ENCODE data around the gene PTCH1. TPM values are rescaled to one million over a fixed set of nuclear protein-coding genes. Genes with fewer than 3 reads are reported as not detected.

Gene PTCH1
- total and polyA plus RNA-seq, 2 experiments from 2014 or later: 21.4 to 34.1 TPM

DNA sequence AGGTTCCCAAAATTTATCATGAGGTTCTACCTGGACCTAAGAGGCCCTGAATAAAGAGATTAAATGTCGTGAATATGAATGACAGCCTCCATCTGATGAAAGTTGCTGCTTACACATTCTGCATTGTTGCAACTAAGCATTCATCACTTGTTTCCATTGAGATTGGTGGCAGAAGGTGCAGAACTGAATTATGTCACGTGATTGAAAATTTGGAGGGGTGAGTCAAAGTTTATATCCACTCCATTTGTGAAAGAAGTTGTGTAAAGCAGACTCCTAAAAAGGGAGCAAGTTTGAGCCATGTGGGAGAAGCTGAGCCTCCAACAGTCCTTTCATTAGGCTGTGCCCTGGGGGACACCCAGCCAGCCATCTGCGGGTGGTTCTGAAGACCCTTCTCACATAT, 4.9 kb upstream of the PTCH1 start:
- no peaks in the 10 kb centered on the region; the same call in 1 of the 2 replicates for H3K9me2 ChIP-seq (ENCODE audit: insufficient read depth)
- H3K4me3 Mint-ChIP-seq: no peak overlapping the region
- H3K4me1 Mint-ChIP-seq: peaks cover 5% of the 10 kb centered on the region; the same call in 2 of the 3 replicates

More for the DNA sequence above, 4.9 kb upstream of the PTCH1 start:
- H3K9me3 Mint-ChIP-seq: peaks cover 21% of the 10 kb centered on the region; the same call in 1 of the 3 replicates
- TF ChIP-seq NANOG (IDR thresholded peaks at IDR 0.05; ENCODE audit: borderline replicate concordance) (no peak), CREB1 (CRISPR knock-in tag; IDR thresholded peaks at IDR 0.05; ENCODE audit: low read depth) (no peak), STAT1 (IDR thresholded peaks at IDR 0.05; ENCODE audit: unreplicated experiment) (no peak), ZNF114 (CRISPR knock-in tag; IDR thresholded peaks at IDR 0.05) (no peak), EZH2 (IDR thresholded peaks at IDR 0.05; ENCODE audit: low read depth, unreplicated experiment) (no peak), POLR2AphosphoS5 (IDR thresholded peaks at IDR 0.05; ENCODE audit: low read depth) (no peak), JUNB (IDR thresholded peaks at IDR 0.05; ENCODE audit: unreplicated experiment) (no peak), ZNF331 (CRISPR knock-in tag; IDR thresholded peaks at IDR 0.05; ENCODE audit: low read depth) (no peak), EZH2phosphoT487 (IDR thresholded peaks at IDR 0.05; ENCODE audit: unreplicated experiment) (no peak)
- TF ChIP-seq, protein P1, sequence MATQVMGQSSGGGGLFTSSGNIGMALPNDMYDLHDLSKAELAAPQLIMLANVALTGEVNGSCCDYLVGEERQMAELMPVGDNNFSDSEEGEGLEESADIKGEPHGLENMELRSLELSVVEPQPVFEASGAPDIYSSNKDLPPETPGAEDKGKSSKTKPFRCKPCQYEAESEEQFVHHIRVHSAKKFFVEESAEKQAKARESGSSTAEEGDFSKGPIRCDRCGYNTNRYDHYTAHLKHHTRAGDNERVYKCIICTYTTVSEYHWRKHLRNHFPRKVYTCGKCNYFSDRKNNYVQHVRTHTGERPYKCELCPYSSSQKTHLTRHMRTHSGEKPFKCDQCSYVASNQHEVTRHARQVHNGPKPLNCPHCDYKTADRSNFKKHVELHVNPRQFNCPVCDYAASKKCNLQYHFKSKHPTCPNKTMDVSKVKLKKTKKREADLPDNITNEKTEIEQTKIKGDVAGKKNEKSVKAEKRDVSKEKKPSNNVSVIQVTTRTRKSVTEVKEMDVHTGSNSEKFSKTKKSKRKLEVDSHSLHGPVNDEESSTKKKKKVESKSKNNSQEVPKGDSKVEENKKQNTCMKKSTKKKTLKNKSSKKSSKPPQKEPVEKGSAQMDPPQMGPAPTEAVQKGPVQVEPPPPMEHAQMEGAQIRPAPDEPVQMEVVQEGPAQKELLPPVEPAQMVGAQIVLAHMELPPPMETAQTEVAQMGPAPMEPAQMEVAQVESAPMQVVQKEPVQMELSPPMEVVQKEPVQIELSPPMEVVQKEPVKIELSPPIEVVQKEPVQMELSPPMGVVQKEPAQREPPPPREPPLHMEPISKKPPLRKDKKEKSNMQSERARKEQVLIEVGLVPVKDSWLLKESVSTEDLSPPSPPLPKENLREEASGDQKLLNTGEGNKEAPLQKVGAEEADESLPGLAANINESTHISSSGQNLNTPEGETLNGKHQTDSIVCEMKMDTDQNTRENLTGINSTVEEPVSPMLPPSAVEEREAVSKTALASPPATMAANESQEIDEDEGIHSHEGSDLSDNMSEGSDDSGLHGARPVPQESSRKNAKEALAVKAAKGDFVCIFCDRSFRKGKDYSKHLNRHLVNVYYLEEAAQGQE (IDR thresholded peaks at IDR 0.05; ENCODE audit: unreplicated experiment): no peak
- TF ChIP-seq, protein P2, sequence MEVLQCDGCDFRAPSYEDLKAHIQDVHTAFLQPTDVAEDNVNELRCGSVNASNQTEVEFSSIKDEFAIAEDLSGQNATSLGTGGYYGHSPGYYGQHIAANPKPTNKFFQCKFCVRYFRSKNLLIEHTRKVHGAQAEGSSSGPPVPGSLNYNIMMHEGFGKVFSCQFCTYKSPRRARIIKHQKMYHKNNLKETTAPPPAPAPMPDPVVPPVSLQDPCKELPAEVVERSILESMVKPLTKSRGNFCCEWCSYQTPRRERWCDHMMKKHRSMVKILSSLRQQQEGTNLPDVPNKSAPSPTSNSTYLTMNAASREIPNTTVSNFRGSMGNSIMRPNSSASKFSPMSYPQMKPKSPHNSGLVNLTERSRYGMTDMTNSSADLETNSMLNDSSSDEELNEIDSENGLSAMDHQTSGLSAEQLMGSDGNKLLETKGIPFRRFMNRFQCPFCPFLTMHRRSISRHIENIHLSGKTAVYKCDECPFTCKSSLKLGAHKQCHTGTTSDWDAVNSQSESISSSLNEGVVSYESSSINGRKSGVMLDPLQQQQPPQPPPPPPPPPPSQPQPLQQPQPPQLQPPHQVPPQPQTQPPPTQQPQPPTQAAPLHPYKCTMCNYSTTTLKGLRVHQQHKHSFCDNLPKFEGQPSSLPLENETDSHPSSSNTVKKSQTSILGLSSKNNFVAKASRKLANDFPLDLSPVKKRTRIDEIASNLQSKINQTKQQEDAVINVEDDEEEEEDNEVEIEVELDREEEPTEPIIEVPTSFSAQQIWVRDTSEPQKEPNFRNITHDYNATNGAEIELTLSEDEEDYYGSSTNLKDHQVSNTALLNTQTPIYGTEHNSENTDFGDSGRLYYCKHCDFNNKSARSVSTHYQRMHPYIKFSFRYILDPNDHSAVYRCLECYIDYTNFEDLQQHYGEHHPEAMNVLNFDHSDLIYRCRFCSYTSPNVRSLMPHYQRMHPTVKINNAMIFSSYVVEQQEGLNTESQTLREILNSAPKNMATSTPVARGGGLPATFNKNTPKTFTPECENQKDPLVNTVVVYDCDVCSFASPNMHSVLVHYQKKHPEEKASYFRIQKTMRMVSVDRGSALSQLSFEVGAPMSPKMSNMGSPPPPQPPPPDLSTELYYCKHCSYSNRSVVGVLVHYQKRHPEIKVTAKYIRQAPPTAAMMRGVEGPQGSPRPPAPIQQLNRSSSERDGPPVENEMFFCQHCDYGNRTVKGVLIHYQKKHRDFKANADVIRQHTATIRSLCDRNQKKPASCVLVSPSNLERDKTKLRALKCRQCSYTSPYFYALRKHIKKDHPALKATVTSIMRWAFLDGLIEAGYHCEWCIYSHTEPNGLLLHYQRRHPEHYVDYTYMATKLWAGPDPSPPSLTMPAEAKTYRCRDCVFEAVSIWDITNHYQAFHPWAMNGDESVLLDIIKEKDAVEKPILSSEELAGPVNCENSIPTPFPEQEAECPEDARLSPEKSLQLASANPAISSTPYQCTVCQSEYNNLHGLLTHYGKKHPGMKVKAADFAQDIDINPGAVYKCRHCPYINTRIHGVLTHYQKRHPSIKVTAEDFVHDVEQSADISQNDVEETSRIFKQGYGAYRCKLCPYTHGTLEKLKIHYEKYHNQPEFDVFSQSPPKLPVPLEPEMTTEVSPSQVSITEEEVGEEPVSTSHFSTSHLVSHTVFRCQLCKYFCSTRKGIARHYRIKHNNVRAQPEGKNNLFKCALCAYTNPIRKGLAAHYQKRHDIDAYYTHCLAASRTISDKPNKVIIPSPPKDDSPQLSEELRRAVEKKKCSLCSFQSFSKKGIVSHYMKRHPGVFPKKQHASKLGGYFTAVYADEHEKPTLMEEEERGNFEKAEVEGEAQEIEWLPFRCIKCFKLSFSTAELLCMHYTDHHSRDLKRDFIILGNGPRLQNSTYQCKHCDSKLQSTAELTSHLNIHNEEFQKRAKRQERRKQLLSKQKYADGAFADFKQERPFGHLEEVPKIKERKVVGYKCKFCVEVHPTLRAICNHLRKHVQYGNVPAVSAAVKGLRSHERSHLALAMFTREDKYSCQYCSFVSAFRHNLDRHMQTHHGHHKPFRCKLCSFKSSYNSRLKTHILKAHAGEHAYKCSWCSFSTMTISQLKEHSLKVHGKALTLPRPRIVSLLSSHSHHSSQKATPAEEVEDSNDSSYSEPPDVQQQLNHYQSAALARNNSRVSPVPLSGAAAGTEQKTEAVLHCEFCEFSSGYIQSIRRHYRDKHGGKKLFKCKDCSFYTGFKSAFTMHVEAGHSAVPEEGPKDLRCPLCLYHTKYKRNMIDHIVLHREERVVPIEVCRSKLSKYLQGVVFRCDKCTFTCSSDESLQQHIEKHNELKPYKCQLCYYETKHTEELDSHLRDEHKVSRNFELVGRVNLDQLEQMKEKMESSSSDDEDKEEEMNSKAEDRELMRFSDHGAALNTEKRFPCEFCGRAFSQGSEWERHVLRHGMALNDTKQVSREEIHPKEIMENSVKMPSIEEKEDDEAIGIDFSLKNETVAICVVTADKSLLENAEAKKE (CRISPR knock-in tag; IDR thresholded peaks at IDR 0.05): no peak
- TF ChIP-seq, protein P3, sequence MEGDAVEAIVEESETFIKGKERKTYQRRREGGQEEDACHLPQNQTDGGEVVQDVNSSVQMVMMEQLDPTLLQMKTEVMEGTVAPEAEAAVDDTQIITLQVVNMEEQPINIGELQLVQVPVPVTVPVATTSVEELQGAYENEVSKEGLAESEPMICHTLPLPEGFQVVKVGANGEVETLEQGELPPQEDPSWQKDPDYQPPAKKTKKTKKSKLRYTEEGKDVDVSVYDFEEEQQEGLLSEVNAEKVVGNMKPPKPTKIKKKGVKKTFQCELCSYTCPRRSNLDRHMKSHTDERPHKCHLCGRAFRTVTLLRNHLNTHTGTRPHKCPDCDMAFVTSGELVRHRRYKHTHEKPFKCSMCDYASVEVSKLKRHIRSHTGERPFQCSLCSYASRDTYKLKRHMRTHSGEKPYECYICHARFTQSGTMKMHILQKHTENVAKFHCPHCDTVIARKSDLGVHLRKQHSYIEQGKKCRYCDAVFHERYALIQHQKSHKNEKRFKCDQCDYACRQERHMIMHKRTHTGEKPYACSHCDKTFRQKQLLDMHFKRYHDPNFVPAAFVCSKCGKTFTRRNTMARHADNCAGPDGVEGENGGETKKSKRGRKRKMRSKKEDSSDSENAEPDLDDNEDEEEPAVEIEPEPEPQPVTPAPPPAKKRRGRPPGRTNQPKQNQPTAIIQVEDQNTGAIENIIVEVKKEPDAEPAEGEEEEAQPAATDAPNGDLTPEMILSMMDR (conservative IDR thresholded peaks at IDR 0.05; ENCODE audit: low read depth in 2 of 2): no peak
- TF ChIP-seq, protein P4, sequence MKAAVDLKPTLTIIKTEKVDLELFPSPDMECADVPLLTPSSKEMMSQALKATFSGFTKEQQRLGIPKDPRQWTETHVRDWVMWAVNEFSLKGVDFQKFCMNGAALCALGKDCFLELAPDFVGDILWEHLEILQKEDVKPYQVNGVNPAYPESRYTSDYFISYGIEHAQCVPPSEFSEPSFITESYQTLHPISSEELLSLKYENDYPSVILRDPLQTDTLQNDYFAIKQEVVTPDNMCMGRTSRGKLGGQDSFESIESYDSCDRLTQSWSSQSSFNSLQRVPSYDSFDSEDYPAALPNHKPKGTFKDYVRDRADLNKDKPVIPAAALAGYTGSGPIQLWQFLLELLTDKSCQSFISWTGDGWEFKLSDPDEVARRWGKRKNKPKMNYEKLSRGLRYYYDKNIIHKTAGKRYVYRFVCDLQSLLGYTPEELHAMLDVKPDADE (IDR thresholded peaks at IDR 0.05): no peak
- Histone ChIP-seq H3K27me3 (ENCODE audit: insufficient read depth) (peaks cover 42% of the 10 kb centered on the region), H3F3A (replicated peaks; ENCODE audit: low read depth) (0 out of 2 replicates have a peak, but pooled peaks cover 5% of the 10 kb centered on the region), H3K4me3 (no peak overlapping the region), H3K4me1 (ENCODE audit: insufficient read depth) (peaks cover 9% of the 10 kb centered on the region; the same call in 1 of the 2 replicates), H3K79me2 (replicated peaks; ENCODE audit: insufficient read depth) (no peaks in the 10 kb centered on the region), H4K20me1 (replicated peaks; ENCODE audit: insufficient read depth) (no peaks in the 10 kb centered on the region), H3K36me3 (ENCODE audit: insufficient read depth) (no peaks in the 10 kb centered on the region; the same call in 1 of the 2 replicates), H3K27ac (ENCODE audit: low read depth) (no peak overlapping the region), H2AFZ (no peak overlapping the region), H3K4me2 (no peak overlapping the region)
- peaks cover 49% of the 10 kb centered on the region for H3K27me3 Mint-ChIP-seq (ENCODE audit: insufficient read depth, low read depth, poor library complexity)
- no peak for DNase-seq (ENCODE audit: low spot score)
- peaks cover 2% of the 10 kb centered on the region; the same call in 1 of the 3 replicates for H3K36me3 Mint-ChIP-seq (ENCODE audit: low read depth)
- no peak overlapping the region for H3K27ac Mint-ChIP-seq
- no peak for ATAC-seq

All from GM23338 (cell line).